NCI-H187 treated with DMSO at 0.1 percent for 48 hours (cell line): ENCODE results near the gene HSPA2.
"Not testable (repeated sequence)": the region's sequence is repeated elsewhere in the genome, so short reads cannot be mapped to it uniquely, and the experiment has no call there.

ENCODE experiments used
- DNase-seq: peaks from one replicate; lab custom pipeline; 2025; lab: John Stamatoyannopoulos, UW

HSPA2 gene

GRCh38 chr14:64515053-64515452 is 25.5 kb upstream of the HSPA2 start:
- DNase-seq: no peak

DNA sequence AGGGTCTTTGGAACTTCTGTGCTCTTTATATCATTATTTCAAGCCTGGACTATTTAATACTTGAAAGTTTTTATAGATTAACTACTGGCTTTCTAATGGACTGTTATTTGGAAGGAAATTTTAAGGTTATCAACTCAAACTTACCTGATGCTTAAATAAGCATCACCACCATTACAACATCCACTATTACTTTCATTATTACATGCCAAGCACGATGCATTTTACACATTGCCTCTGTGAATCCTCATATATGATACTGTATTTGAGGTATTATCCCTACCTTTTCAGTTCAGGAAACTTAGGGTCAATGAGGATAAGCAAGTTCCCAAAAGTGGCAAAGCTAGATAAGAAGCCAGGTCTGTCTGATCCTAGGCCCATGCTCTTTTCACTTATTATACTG is 23.6 kb upstream of the HSPA2 start:
- DNase-seq: no peak

DNA sequence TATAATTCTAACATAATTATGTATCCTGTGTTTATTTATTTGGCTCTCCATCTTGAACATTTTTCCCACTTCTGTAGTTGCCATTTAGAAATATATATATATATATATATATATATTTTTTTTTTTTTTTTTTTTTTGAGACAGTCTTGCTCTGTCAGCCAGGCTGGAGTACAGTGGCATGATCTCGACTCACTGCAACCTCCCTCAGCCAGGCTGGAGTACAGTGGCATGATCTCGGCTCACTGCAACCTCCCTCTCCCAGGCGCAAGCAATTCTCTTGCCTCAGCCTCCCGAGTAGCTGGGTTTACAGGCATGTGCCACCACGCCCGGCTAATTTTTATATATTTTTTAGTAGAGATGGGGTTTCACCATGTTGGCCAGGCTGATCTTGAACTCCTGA is 22.9 kb upstream of the HSPA2 start:
- not testable (repeated sequence) for DNase-seq

DNA sequence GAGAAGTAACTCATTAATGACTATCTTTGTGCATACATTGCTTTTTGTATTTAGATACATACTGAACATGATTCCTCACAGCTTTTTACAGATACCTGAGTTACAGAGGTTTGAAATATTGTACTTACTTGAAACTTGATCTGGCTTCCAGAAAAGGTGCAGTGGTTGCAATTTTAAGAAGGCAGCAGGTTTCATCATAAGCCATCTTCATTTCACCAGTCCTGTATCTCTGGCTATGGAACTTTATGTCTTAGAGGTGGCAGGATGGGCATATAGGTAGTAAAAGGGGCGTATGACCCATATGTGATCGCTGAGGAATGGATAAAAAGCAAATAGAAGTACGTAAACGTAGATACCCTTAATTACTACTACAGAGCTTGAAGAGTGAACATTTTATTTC is 22.3 kb upstream of the HSPA2 start:
- no peak for DNase-seq

GRCh38 chr14:64520699-64521098 is 19.8 kb upstream of the HSPA2 start:
- DNase-seq: no peak

GRCh38 chr14:64522591-64523355 is 17.8 kb upstream of the HSPA2 start:
- no peak for DNase-seq

GRCh38 chr14:64525354-64525753 is 15.2 kb upstream of the HSPA2 start:
- DNase-seq: no peak

DNA sequence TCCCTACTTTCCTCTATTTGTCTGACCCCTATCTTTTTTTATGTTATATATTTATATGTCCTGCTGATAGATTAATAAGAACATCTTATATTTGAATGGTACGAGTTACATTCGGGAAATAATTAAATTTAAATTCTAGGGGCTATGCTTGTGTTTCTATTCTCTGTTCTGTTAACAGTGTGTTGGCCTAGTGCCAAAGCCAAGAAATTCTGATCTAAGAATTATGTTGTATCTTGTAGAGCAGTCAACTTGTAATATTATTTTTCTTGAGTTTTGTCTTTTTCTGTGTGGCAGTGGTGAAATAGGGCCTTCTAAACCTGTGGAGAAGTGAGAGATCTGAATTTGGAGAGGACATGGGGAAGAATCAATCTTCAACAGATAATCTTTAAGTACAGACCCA is 9.0 kb upstream of the HSPA2 start:
- DNase-seq: no peak

- DNase-seq: no peak
These were observed 3.9 kb upstream of the HSPA2 start for GRCh38 chr14:64536488-64537245.

DNA sequence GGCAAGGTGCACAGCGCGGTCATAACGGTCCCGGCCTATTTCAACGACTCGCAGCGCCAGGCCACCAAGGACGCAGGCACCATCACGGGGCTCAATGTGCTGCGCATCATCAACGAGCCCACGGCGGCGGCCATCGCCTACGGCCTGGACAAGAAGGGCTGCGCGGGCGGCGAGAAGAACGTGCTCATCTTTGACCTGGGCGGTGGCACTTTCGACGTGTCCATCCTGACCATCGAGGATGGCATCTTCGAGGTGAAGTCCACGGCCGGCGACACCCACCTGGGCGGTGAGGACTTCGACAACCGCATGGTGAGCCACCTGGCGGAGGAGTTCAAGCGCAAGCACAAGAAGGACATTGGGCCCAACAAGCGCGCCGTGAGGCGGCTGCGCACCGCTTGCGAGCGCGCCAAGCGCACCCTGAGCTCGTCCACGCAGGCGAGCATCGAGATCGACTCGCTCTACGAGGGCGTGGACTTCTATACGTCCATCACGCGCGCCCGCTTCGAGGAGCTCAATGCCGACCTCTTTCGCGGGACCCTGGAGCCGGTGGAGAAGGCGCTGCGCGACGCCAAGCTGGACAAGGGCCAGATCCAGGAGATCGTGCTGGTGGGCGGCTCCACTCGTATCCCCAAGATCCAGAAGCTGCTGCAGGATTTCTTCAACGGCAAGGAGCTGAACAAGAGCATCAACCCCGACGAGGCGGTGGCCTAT is 875 bp downstream of the HSPA2 start:
- DNase-seq: no peak

DNA sequence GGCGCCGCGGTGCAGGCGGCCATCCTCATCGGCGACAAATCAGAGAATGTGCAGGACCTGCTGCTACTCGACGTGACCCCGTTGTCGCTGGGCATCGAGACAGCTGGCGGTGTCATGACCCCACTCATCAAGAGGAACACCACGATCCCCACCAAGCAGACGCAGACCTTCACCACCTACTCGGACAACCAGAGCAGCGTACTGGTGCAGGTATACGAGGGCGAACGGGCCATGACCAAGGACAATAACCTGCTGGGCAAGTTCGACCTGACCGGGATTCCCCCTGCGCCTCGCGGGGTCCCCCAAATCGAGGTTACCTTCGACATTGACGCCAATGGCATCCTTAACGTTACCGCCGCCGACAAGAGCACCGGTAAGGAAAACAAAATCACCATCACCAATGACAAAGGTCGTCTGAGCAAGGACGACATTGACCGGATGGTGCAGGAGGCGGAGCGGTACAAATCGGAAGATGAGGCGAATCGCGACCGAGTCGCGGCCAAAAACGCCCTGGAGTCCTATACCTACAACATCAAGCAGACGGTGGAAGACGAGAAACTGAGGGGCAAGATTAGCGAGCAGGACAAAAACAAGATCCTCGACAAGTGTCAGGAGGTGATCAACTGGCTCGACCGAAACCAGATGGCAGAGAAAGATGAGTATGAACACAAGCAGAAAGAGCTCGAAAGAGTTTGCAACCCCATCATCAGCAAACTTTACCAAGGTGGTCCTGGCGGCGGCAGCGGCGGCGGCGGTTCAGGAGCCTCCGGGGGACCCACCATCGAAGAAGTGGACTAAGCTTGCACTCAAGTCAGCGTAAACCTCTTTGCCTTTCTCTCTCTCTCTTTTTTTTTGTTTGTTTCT is 1.7 kb downstream of the HSPA2 start:
- no peak for DNase-seq

DNA sequence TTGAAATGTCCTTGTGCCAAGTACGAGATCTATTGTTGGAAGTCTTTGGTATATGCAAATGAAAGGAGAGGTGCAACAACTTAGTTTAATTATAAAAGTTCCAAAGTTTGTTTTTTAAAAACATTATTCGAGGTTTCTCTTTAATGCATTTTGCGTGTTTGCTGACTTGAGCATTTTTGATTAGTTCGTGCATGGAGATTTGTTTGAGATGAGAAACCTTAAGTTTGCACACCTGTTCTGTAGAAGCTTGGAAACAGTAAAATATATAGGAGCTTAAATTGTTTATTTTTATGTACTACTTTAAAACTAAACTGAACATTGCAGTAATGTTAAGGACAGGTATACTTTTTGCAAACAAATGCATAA is 2.3 kb downstream of the HSPA2 start:
- no peak for DNase-seq

DNA sequence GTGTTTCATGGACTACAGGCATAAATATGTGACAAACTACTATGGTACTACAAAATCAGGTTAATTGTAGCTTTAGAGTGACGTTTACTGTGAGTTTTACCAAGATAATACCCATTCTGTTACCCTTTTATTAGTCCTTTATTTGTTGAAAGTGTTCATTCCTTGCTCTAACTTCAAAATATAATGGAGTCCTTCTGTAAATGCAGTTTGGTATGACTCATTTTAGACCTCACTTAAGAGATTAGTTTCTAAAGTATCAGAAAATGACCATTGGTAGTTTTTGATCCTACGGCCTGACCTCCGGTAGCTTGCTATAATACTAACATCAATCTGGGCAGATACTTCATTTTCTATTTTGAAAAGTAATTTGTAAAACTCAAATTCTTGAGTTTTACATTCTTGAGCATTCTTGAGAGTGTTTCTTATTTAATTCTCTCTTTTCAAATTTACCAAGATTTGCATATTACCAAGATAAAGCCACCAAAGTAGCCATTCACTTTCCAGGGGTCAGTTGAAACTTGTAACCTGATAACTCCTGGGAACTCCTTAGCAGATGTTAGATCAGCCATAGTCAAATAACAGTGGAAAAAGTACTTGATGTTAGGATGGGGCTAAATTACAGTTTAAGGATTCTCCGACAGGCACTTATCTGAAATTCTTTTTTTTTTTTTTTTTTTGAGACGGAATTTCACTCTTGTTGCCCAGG is 4.2 kb downstream of the HSPA2 start:
- no peak for DNase-seq

GRCh38 chr14:64549016-64549415 is 8.5 kb downstream of the HSPA2 start:
- no peak for DNase-seq

- no peak for DNase-seq
These were observed 9.5 kb downstream of the HSPA2 start, which contains the start of gene PPP1R36 for GRCh38 chr14:64549791-64550620. PPP1R36 (plus strand) TSS chr14:64549961; CDS start chr14:64549998, 37 bp downstream.

- DNase-seq: no peak
These were observed 10.2 kb downstream of the HSPA2 start for GRCh38 chr14:64550621-64551333.

DNA sequence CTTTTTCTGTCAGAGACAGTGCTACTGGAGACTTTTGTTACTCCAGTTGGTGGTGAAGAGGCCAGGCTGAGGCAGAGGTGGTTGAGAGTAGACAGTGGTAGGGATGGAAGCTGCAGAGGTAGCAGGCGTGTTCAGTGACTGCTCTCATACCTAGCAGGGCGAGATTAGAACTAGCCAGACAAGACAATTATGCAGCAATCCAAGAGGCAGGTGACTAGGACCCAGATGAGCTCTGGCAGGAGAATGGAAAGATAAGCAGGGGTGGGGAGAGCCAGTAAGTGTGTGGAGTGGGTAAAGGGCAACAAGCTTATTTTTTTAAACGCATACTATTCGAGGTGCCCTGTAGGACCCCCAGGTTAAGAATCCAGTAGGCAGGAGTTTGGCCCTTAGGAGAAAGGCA is 14.0 kb downstream of the HSPA2 start:
- no peak for DNase-seq

DNA sequence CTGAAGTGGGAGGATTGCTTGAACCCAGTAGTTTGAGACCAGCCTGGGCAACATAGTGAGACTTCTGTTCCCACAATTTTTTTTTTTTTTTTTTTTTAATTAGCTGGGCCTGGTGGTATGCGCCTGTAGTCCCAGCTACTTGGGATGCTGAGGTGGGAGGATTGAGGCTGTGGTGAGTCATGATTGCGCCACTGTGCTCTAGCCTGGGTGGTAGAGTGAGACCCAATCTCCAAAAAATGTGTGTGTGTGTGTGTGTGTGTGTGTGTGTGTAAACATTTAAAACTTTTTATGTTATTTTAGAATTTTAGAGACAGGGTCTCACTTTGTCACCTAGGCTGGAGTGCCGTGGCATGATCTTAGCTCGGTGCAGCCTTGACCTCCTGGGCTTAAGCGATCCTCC is 16.0 kb downstream of the HSPA2 start:
- DNase-seq: no peak

DNA sequence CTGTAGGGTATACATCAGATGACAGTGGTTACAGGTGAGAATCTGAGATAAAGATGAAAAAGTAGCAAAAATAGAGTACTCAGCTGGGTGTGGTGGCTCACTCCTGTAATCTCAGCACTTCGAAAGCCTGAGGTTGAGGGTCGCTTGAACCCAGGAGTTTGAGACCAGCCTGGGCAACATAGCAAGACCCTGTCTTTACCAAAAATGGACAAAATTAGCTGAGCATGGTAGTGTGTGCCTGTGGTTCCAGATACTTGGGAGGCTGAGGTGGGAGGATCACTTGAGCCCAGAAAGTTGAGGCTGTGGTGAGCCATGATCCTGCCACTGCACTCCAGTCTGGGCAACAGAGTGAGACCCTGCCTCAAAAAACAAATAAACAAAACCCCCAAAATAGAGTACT is 17.7 kb downstream of the HSPA2 start:
- not testable (repeated sequence) for DNase-seq

DNA sequence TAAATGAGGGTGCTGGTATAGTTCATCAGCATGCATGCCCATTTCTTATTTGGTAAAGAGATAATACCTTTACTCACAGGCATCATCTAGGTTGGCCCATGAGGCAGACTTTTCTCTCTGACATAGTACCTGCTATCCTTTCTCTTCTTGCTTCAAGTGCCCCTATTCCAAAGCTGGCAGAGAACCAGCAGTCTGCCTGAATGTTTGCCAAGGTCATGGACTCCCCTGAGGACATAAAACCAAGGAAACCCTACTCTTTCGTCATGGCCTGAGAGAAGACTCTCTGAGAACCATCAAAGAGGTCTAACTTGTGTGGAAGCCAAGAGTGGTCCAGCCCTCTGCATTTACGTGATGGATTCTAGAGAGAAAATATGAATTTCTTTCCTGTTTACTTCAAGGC is 21.1 kb downstream of the HSPA2 start:
- DNase-seq: no peak
